GM19438 (cell line): Measurements from ENCODE around the gene LDLRAD3.
"Not testable (repeated sequence)": the region's sequence is repeated elsewhere in the genome, so short reads cannot be mapped to it uniquely, and the experiment has no call there.

Source experiments
- ATAC-seq: cut with Tn5 transposase; IDR thresholded peaks from one replicate; pipeline ENCODE4 v1.9.1; 2021; ENCODE audit warnings: low read depth; ENCODE audit not compliant: unreplicated experiment

The LDLRAD3 gene

GRCh38 chr11:35986947-35987346 is 43.1 kb downstream of the LDLRAD3 start:
- ATAC-seq, result no peak

GRCh38 chr11:35990170-35990569 is 46.3 kb downstream of the LDLRAD3 start:
- ATAC-seq, result no peak

GRCh38 chr11:35990816-35991215 is 47.0 kb downstream of the LDLRAD3 start:
- ATAC-seq, result no peak

- no peak for ATAC-seq
Measured at GRCh38 chr11:35992548-35992947, 48.7 kb downstream of the LDLRAD3 start.

GRCh38 chr11:35994421-35994820 is 50.6 kb downstream of the LDLRAD3 start:
- ATAC-seq, result no peak

- ATAC-seq, result no peak
Measured at GRCh38 chr11:35995681-35996271, 51.9 kb downstream of the LDLRAD3 start.

GRCh38 chr11:35997902-35998520 is 54.1 kb downstream of the LDLRAD3 start:
- no peak for ATAC-seq

GRCh38 chr11:35998634-35999033 is 54.8 kb downstream of the LDLRAD3 start:
- no peak for ATAC-seq

GRCh38 chr11:36000616-36001190 is 56.8 kb downstream of the LDLRAD3 start:
- no peak for ATAC-seq

- ATAC-seq, result no peak
Measured at GRCh38 chr11:36002196-36002595, 58.3 kb downstream of the LDLRAD3 start.

GRCh38 chr11:36002796-36003195 is 58.9 kb downstream of the LDLRAD3 start:
- ATAC-seq, result no peak

- ATAC-seq, result no peak
Measured at GRCh38 chr11:36006556-36006955, 62.7 kb downstream of the LDLRAD3 start.

- no peak for ATAC-seq
Measured at GRCh38 chr11:36007127-36007655, 63.3 kb downstream of the LDLRAD3 start.

GRCh38 chr11:36008584-36008983 is 64.7 kb downstream of the LDLRAD3 start:
- ATAC-seq, result no peak

- no peak for ATAC-seq
Measured at GRCh38 chr11:36009473-36009872, 65.6 kb downstream of the LDLRAD3 start.

- ATAC-seq, result no peak
Measured at GRCh38 chr11:36010010-36010740, 66.3 kb downstream of the LDLRAD3 start.

- no peak for ATAC-seq
Measured at GRCh38 chr11:36011574-36011973, 67.7 kb downstream of the LDLRAD3 start.

- ATAC-seq, result no peak
Measured at GRCh38 chr11:36012455-36012854, 68.6 kb downstream of the LDLRAD3 start.

GRCh38 chr11:36012979-36013378 is 69.1 kb downstream of the LDLRAD3 start:
- ATAC-seq, result no peak

GRCh38 chr11:36013446-36013845 is 69.6 kb downstream of the LDLRAD3 start:
- ATAC-seq, result not testable (repeated sequence)
